Kidney (tissue), 14 donors: Measurements from ENCODE around the gene FAM13A. TPM values are rescaled to one million over a fixed set of nuclear protein-coding genes. Genes with fewer than 3 reads are reported as not detected.

Source experiments
- DNase-seq, 5 donors: peaks; one replicate each; pipeline ENCODE4 v3.0.0-alpha.2; 2013 to 2020
- FAIRE-seq: peaks from 2 replicates; lab custom pipeline; 2012; peaks lifted over from hg19 to GRCh38; lab: Jason Lieb, UNC
- H3K27ac ChIP-seq, 2 donors: one replicate each; pipeline ENCODE4 v1.7.0; 2013; ENCODE audit warnings: low read depth in 2 of 2, low read length in 2 of 2, inconsistent platforms in 1 of 2
- H3K27me3 ChIP-seq: one replicate; pipeline ENCODE4 v1.7.1; 2013; ENCODE audit warnings: low read length, inconsistent platforms; ENCODE audit not compliant: control insufficient read depth, insufficient read depth
- H3K36me3 ChIP-seq, 3 donors: one replicate each; pipeline versions ENCODE4 v1.7.0 to v1.7.1; 2013; ENCODE audit warnings: low read length in 3 of 3, control low read depth in 1 of 3, inconsistent platforms in 1 of 3; ENCODE audit not compliant: insufficient read depth in 3 of 3, control insufficient read depth in 2 of 3
- H3K4me1 ChIP-seq, 3 donors: one replicate each; pipeline versions ENCODE4 v1.7.0 to v1.7.1; 2013; ENCODE audit warnings: low read length in 3 of 3, inconsistent platforms in 1 of 3, low read depth in 1 of 3; ENCODE audit not compliant: control insufficient read depth in 2 of 3, insufficient read depth in 2 of 3
- H3K4me3 ChIP-seq, 3 donors: one replicate each; pipeline versions ENCODE4 v1.7.0 to v1.8.1; 2013; ENCODE audit warnings: low read length in 3 of 3, control low read depth in 1 of 3, inconsistent platforms in 1 of 3
- H3K9ac ChIP-seq, 3 donors: one replicate each; pipeline versions ENCODE4 v1.7.0 to v1.7.1; 2013; ENCODE audit warnings: low read length in 3 of 3, control low read depth in 1 of 3, inconsistent platforms in 1 of 3
- H3K9me3 ChIP-seq, 3 donors: one replicate each; pipeline versions ENCODE4 v1.7.0 to v1.7.1; 2013; ENCODE audit warnings: low read length in 3 of 3, control low read depth in 1 of 3, inconsistent platforms in 1 of 3; ENCODE audit not compliant: control insufficient read depth in 2 of 3, insufficient read depth in 1 of 3
- intact Hi-C: fragments of 100-400 bp; cut with DNase I; formaldehyde crosslinking; loops from one replicate; pipeline ENCODE4 v1.11.1; 2022
- polyA plus RNA-seq: library from polyadenylated mRNA; stranded (reverse); fragments of 350-450 nt; fragmentation: Illumina TruSeq; extraction: RNeasy Lipid Tissue Mini Kit (QIAGEN cat#74804); gene quantifications from one replicate; pipeline ENCODE4 v1.2.3, GENCODE V29; 2014; ENCODE audit warnings: low read depth, low replicate concordance; ENCODE audit not compliant: insufficient read depth
- total RNA-seq: library from RNA; stranded (reverse); fragmentation: NEBNext Ultra II Directional; extraction: Animal tissue kit (Norgen Biotek cat#: 25700); gene quantifications from one replicate; pipeline ENCODE4 v1.2.1, GENCODE V29; 2021
- TF ChIP-seq, protein P1 (sequence below): IDR thresholded peaks from 3 replicates; pipeline ENCODE4 v1.5.1; 2012; ENCODE audit warnings: mild to moderate bottlenecking, moderate library complexity, borderline replicate concordance; ENCODE audit not compliant: insufficient read depth; ENCODE audit errors: extremely low read depth
- donor health status: control.
- donor health status: control.
- donor health status: control.
- donor health status: control.
- donor health status: control.
- donor health status: DM: yes; HTN: yes; CAD: no.
- donor health status: Normal renal cell carcinoma (clear cell type).

The FAM13A gene
- total and polyA plus RNA-seq, 2 donors from 2014 or later: 12.9 to 48.3 TPM

DNA sequence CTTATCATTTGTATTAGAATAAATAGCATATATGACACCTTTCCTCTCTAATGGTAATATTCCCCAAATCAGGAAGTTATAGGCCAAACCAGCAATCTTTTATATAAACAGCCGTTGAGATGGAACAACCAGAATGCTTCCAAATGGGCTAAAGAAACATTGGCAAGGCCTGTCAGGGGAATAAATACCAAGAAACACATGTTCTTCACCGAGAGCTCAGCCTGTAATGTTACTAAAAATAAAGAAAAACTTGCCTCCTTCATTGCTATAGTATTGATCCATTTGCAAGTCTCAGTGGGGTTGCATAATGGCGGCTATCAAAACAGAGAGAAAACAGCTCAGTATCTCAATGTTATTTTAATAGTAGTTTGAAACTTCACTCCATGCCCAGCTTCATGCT lies 104.9 kb downstream of the FAM13A start:
- H3K36me3 ChIP-seq: no peaks in the 10 kb centered on the region
- FAIRE-seq: no peak

DNA sequence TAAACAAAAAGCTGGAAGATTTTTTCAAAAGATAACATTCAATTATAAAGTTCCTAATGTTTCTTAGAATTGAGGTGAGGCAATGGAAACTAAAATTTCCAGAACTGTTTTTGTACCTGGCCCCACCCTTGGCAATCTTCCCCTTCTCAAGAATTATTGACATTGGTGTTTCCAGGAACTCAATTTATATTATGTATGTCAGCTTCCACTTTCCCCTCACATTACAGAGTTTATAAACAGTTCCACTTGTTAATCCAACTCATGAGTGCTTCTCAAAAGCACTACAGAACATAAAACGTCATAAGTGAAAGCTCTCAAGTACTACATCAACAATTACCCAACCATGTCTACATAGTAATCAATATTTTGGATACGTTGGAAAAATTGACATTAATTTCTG lies 107.4 kb downstream of the FAM13A start:
- FAIRE-seq (no peak), DNase-seq (no peak)
- Histone ChIP-seq H3K27me3 (no peaks in the 10 kb centered on the region), H3K36me3 (no peaks in the 10 kb centered on the region), H3K4me1 (no peaks in the 10 kb centered on the region), H3K27ac (no peak overlapping the region), H3K9me3 (no peaks in the 10 kb centered on the region), H3K4me3 (no peak overlapping the region), H3K9ac (no peak overlapping the region)
- TF ChIP-seq, protein P1, sequence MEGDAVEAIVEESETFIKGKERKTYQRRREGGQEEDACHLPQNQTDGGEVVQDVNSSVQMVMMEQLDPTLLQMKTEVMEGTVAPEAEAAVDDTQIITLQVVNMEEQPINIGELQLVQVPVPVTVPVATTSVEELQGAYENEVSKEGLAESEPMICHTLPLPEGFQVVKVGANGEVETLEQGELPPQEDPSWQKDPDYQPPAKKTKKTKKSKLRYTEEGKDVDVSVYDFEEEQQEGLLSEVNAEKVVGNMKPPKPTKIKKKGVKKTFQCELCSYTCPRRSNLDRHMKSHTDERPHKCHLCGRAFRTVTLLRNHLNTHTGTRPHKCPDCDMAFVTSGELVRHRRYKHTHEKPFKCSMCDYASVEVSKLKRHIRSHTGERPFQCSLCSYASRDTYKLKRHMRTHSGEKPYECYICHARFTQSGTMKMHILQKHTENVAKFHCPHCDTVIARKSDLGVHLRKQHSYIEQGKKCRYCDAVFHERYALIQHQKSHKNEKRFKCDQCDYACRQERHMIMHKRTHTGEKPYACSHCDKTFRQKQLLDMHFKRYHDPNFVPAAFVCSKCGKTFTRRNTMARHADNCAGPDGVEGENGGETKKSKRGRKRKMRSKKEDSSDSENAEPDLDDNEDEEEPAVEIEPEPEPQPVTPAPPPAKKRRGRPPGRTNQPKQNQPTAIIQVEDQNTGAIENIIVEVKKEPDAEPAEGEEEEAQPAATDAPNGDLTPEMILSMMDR: no peak
- intact Hi-C loops: no loop called here

More for the DNA sequence above, 104.9 kb downstream of the FAM13A start:
- DNase-seq: no peak
- H3K9ac ChIP-seq: no peak overlapping the region
- H3K9me3 ChIP-seq: no peaks in the 10 kb centered on the region
- no peak overlapping the region for H3K27ac ChIP-seq
- H3K4me1 ChIP-seq: no peaks in the 10 kb centered on the region
- no peaks in the 10 kb centered on the region for H3K27me3 ChIP-seq
- no peak overlapping the region for H3K4me3 ChIP-seq
- TF ChIP-seq, protein P1: no peak
- intact Hi-C loops: no loop called here

DNA sequence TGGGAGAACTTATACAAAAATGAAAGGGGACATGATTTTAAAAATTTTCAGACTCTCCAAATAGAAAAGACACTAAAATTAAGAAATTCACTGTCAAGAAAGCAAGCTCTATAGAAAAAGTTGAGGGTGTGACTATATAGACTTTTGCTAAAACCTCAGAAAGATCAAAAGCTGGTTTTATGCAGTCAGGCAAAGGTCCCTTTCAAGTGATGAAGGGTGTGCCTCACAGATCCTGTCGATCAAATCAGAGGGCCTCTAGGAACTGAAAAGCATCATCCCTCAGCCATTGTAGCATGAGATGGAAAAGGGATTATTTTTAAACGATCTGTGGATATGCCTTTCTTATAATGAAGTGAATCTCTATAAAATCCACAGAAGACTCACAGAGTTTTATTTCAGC lies 116.5 kb downstream of the FAM13A start:
- intact Hi-C loops: no loop called here
- FAIRE-seq (no peak), DNase-seq (no peak)
- no peaks in the 10 kb centered on the region for H3K36me3 ChIP-seq
- H3K9me3 ChIP-seq: no peaks in the 10 kb centered on the region
- H3K9ac ChIP-seq: no peak overlapping the region
- no peak overlapping the region for H3K27ac ChIP-seq
- TF ChIP-seq, protein P1: no peak
- H3K4me3 ChIP-seq: no peak overlapping the region
- H3K4me1 ChIP-seq: no peaks in the 10 kb centered on the region
- H3K27me3 ChIP-seq: no peaks in the 10 kb centered on the region

DNA sequence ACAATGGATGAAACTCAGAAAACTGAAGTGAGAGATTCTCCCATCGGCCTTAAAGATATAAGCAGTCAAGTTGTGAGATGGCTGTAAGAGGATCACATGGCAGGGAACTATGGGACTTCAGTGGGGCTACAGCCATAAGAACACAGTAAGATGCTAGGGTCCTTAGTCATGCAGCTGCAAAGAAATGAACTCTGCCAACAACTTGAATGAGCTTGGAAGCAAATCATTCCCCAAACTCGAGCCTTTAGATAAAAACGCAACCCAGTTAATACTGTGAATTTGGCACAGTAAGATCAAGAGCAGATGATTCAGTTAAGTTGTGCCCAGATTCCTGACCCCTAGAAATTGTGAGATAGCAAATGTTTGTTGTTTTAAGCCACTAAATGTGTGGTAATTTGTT lies 117.3 kb downstream of the FAM13A start:
- TF ChIP-seq, protein P1: no peak
- no peak overlapping the region for H3K9ac ChIP-seq
- no peaks in the 10 kb centered on the region for H3K27me3 ChIP-seq
- DNase-seq (no peak), FAIRE-seq (no peak)
- no peak overlapping the region for H3K4me3 ChIP-seq
- intact Hi-C loops: no loop called here
- no peak overlapping the region for H3K27ac ChIP-seq
- H3K9me3 ChIP-seq: no peaks in the 10 kb centered on the region
- no peaks in the 10 kb centered on the region for H3K4me1 ChIP-seq
- H3K36me3 ChIP-seq: no peaks in the 10 kb centered on the region
